COLO668 (cell line): ENCODE measurements around the gene GJB6.

Experiments used
- DNase-seq: peaks from one replicate; lab custom pipeline; 2025; ENCODE audit not compliant: unreplicated experiment; lab: John Stamatoyannopoulos, UW

Gene GJB6

DNA sequence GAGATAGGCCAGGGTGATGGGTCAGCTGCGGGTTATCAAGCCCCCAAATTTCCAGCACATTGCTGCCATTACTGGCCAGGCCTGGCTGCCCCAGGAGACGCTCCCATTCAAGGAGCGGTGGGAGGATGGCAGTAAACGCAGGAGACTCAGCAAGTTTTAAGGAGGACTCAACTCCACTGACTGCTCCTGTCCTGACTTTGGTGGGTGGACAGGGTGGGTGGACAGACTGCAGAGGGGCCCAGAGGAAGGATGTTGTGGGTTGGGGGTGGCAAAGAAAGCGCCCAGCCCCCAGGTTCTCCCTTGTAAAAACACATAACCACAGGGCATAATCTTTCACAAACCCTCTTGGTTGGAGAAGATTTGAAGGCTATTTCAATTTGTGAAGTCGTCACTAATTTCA, 4.4 kb downstream of the GJB6 start:
- no peak for DNase-seq

DNA sequence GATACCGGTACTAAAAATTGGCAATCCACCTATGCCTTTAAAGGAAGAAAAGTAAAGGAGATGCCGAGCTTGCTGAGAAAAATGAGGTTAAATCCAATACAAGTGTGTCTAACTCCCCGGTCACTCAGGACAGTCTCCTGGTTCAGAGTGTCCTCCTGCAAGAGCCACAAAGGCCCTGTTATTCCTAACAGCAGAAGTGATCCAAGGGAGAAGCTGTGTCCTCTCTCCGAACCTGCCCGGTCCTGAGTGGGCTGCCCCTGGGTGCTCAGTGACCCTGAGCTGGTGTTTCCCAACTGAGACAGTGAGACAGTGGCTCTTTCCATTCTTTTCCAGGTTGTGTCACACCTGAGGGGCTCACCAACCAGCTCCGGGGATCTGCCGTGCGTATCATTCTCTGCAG, 4.8 kb downstream of the GJB6 start:
- DNase-seq: no peak

GRCh38 chr13:20222553-20222952, 9.6 kb downstream of the GJB6 start:
- no peak for DNase-seq

GRCh38 chr13:20221772-20222171, 10.3 kb downstream of the GJB6 start:
- no peak for DNase-seq

GRCh38 chr13:20219577-20219976, 12.5 kb downstream of the GJB6 start:
- DNase-seq: no peak

- DNase-seq: no peak
Observed at GRCh38 chr13:20217168-20217567, 15.0 kb downstream of the GJB6 start.

DNA sequence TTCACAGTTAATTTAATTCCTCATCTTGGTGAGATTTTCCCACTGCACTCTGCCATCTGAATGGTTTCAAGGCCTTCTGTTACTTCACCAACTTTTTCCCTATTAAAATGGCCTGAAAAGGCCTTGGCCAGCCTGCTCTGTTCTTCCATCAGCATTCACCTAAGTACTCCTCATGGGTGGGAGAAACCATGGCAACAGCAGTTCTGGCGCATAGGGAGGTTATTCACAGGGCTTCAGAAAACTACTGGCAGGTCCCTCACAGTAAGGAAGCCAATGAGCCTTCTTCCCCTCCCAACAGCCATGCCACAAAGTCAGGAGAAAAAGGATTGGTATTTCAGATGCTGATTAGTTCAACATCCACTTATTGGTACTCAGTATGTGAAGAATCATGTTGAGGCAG, 22.2 kb downstream of the GJB6 start:
- DNase-seq: no peak

DNA sequence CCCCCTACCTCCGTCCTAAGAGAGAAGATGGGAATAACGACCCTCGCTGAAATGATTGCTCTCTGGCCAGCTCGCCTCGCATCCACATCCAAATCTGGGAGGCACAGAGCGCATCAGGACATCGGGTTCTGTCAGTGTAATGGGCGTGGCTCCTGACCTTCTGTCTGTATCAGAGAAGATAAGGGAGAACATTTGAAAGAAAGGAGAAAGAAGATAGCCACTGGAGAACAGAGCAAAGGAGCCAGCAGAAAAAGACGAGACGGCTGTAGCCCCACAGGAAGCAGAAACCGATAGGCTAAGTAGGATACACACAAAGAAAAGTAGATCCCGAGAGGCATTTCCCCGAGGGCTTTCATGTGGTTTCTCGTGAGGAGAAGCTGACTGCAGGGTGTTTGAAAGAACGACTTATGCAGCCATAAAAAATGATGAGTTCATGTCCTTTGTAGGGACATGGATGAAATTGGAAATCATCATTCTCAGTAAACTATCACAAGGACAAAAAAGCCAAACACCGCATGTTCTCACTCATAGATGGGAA, 25.4 kb downstream of the GJB6 start:
- DNase-seq: no peak

DNA sequence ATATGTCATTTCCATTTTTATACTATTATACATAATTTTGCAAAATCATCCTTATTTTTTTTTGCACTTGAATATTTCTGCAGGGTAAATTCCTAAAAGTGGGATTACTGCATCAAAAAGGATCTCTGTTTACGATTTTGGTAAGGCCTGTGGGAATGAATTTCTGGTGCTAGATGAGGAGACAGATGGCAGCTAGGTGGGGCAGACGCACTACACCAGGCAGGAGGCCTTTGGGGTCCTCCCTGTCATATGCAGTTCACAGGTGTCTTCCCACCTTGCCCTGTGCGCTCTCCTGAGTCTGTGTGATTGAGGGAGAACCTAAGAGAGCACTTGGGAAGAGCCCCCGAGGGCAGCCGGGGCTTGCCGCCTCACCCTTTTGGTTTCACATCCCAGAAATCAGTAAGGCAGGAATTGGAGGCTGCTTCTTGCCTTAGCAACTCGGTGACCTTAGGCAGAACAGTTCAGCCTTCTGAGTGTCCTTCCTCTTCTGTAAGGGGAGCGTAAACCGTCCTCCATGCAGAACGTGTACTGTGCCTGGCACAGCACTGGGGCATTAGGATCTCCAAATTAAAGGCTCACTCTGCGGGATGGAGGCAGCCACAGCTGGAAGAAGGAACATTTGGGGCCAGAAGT, 25.9 kb downstream of the GJB6 start:
- DNase-seq: no peak

GRCh38 chr13:20198781-20199180, 33.3 kb downstream of the GJB6 start:
- no peak for DNase-seq

GRCh38 chr13:20197361-20197834, 34.7 kb downstream of the GJB6 start:
- no peak for DNase-seq

- no peak for DNase-seq
Observed at GRCh38 chr13:20195801-20196200, 36.3 kb downstream of the GJB6 start.

GRCh38 chr13:20193907-20194631, 38.0 kb downstream of the GJB6 start:
- no peak for DNase-seq

GRCh38 chr13:20193162-20193906, 38.8 kb downstream of the GJB6 start:
- DNase-seq: no peak

- DNase-seq: peak; percentile 49
Observed at GRCh38 chr13:20192836-20193161, 39.3 kb downstream of the GJB6 start, which contains the start of gene GJB2. GJB2 (minus strand) TSS chr13:20192938; CDS start chr13:20189581, 3,357 bp downstream.

DNA sequence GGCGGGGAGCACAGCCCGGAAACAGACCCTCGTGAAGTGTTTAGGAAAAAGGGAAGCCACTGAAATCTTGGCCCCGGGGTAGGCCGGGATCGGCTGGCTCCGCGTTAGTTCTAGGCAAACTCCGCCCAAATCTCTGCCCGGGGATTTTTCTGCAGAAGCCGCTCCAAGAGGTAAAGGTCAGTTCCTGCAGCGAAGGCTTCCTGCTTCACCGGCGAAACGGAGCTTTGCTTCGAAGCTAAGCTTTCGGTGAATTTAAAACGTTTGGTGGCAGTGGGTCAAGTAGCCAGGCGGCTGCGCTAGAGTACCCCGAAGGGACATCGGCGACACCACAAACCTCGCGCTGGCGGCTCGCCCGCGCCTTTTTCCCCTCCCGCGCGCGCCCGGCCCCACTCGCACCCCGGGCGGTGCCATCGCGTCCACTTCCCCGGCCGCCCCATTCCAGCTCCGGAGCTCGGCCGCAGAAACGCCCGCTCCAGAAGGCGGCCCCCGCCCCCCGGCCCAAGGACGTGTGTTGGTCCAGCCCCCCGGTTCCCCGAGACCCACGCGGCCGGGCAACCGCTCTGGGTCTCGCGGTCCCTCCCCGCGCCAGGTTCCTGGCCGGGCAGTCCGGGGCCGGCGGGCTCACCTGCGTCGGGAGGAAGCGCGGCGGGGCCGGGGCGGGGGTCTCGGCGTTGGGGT, 39.8 kb downstream of the GJB6 start:
- peak; percentile 51 for DNase-seq

DNA sequence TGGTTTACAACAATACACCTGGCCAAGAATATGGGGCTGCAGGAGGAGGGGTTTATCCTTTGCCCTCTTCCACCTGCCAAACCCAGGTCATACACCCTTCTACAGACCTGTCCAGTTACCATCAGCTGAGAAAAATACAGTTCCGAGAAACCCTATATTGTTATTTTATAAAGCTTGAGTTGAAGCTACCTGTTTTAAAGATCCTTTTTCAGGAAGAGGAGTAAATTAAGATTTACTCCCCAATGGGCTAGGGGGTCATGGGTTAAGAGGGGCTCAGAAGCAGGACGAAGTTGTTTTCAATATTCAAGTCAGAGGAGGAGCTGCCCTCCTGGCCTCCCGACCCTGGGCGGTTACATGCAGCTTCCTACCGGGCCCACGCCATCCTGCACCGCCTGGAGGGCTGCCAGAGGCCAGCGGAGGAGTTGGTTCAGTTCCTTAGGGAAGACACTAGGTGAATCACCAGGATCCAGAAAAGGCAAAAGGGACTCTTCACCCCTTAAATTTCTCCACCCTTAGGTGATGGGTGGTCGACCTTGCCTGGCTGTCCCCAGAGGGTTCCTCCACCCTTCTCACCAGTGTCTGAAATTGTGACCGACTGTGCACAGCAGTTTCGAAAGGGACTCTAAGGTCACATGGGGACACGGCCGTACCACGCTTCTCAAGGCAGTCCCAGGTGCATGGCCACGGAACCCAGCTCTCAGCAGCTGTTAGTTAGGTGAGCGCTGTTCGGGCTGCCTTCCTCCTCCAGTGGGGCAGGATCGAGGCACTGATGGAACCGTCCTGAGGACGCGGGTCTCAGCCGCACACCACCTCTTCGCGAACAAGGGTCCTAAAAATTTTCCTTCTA, 40.6 kb downstream of the GJB6 start:
- DNase-seq: peak; percentile 48

GRCh38 chr13:20190481-20191310, 41.4 kb downstream of the GJB6 start:
- DNase-seq: no peak

- no peak for DNase-seq
Observed at GRCh38 chr13:20190076-20190475, 42.0 kb downstream of the GJB6 start.
